Urothelium cell line (cell line): Measurements from ENCODE around the gene LCAT.
"Not testable (repeated sequence)": the region's sequence is repeated elsewhere in the genome, so short reads cannot be mapped to it uniquely, and the experiment has no call there.

Experiments used
- DNase-seq: peaks from one replicate; pipeline ENCODE4 v3.0.0; 2011; ENCODE audit warnings: low spot score, mixed read lengths
- FAIRE-seq: peaks from 2 replicates; lab custom pipeline; 2011; peaks lifted over from hg19 to GRCh38; lab: Jason Lieb, UNC

The LCAT gene

DNA sequence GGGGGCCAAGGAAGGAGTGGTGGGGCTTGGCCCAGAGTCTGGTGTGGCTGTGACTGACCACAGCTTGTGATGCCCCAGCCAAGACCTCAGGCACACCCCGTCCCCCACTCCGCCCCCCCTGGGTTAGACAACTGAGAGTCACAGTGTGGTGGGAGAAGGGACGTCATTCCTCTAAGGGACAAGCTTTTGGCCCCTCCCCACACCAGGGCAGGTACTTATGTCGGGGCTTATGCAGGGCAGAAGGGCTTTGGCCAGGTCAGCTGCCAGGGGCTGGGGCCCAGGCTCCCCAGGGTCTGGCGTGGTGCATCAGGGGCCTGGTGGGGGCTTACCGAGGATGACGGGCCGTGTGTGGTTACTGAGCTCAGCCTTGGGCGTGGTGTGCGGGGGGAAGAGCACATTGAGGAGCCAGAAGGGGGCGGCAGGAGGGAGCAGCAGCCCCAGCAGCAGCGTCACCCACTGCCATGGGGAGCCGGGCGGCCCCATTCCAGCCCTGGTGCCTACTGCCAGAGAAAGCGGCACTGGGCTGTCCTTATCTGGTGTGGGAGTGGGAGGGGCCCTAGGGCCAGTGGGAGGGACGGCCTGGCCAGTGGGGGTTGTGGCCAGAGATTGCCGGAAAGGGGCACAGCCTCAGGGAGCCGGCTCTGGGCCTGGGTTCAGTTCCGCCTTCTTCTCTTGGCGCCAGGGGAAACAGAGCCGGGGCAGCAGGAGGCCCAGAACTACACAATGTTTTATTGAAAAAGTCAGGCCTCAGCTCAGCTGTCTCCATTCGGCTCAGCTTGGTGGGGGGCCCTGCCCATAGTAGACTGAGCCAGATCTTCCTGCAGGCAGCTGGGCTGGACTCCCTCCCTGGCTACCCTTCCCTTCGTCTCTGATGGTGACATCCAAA, at the start of gene LCAT:
LCAT (minus strand) TSS at position 502 of the 886 bp plus-strand sequence; CDS start at position 483, 19 bp downstream.
- no peak for FAIRE-seq
- DNase-seq = no peak

GRCh38 chr16:67993207-67994039, 49.5 kb upstream of the LCAT start:
- no peak for FAIRE-seq

GRCh38 chr16:67992661-67993206, 48.8 kb upstream of the LCAT start:
- DNase-seq (no peak), FAIRE-seq (no peak)

More at GRCh38 chr16:67993207-67994039, 49.5 kb upstream of the LCAT start:
- peak; percentile 89 for DNase-seq

DNA sequence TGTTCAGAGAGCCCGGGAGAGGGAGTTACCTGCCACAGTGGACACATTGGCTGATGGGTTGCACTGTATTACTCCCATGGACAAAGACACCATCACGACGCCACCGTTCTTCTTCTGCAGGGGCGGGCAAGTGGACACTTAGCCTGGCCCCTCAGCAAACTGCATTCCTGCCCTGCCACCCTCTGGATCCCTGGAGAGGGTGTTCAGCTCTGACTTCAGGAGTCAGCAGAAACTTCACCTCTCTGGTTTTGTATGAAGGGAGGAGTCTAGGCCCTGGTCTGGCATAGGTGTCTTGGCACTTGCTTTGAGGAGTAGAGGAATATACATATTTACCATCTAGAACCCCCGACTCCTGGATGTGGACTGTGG, 46.1 kb upstream of the LCAT start:
- FAIRE-seq (no peak), DNase-seq (no peak)

- FAIRE-seq (no peak), DNase-seq (no peak)
These were observed 45.5 kb upstream of the LCAT start for GRCh38 chr16:67989322-67990017.

GRCh38 chr16:67988675-67989074, 44.8 kb upstream of the LCAT start:
- DNase-seq (no peak), FAIRE-seq (no peak)

DNA sequence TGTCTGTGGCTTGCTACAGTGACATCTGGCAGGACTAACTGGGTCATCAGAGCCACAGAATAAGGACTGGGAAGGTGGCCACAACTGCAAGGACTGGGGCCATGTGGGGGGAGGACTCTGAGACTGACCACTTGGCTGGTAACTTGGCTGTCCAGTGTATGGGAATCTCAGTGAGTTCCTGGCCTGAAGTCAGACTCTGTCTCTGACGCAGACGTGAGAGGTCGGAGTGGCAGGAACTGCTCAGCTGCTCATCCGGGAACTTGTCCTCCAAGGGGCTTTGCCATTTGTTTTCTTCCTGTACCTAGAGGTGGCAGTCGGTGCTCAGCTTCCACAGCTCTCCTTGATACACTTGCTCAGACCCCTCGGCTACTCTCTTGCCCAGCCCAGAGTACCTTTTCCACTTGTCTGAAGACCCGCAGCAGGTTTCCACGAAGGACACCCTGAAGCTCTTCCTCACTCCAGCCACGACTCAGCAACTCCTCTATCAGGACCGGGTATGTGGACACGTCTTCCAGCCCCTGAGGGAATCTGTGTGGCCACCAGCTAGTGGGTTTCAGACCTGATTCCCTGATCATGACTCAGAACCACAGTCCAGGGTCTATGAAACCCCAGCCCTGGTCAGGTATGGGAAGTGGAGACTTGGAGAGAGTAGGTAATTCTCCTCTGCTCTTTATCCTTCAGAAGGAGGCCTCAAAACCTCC, 43.7 kb upstream of the LCAT start:
- DNase-seq = no peak
- FAIRE-seq = no peak

DNA sequence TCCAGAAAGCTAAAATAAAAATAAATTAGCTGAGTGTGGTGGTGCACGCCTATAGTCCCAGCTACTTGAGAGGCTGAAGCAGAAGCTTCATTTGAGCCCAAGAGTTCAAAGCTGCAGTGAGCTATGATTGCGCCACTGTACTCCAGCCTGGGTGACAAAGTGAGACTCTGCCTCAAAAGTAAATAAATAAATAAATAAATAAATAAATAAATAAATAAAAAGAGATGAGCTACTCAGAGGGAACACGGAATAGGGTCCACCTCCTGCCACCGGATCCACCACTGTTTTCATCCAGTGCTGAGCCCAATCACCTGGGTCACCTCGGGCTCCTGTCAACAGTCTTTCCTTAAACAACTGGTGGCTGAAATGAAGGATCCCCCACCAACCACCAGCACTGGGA, 43.0 kb upstream of the LCAT start:
- FAIRE-seq = no peak
- DNase-seq = no peak

DNA sequence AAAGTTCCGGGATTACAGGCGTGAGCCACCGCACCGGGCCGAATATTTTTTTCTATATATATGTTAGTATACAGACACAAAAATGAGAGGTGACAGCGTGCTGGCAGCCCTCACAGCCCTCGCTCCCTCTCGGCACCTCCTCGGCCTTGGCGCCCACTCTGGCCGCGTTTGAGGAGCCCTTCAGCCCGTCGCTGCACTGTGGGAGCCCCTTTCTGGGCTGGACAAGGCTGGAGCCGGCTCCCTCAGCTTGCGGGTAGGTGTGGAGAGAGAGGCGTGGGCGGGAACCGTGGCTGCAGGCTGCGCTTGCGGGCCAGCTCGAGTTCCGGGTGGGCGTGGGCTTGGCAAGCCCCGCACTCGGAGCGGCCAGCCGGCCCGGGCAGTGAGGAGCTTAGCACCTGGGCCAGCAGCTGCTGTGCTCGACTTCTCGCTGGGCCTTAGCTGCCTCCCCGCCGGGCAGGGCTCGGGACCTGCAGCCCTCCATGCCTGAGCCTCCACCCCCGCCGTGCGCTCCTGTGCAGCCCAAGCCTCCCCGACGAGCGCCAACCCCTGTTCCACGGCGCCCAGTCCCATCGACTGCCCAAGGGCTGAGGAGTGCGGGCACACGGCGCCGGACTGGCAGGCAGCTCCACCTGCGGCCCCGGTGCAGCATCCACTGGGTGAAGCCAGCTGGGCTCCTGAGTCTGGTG, 38.2 kb upstream of the LCAT start:
- DNase-seq (no peak), FAIRE-seq (no peak)

GRCh38 chr16:67979955-67980678, 36.2 kb upstream of the LCAT start, which contains the start of gene DPEP3:
Gene DPEP3, minus strand, starts transcription at chr16:67980499. Its CDS starts 119 bp downstream, at chr16:67980380.
- no peak for DNase-seq
- no peak for FAIRE-seq

GRCh38 chr16:67977469-67978227, 33.7 kb upstream of the LCAT start:
- FAIRE-seq (no peak), DNase-seq (no peak)

DNA sequence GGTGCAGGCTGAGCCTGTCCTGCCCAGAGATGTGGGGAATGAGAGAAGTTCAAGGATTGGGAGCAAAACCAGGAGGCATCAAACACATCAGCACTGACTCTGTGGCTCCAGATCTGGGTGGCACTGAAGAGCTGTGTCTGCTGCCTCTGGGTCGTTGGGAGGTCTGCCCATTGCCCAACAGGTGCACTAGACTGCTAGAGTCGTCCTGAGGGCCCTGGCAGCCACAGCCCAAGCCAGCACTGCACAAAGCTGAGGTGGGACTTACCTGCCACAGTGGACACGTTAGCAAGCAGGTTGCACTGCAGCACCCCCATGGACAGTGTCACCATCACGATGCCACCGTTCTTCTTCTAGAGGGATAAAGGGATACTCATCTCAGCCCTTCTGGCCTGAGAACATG, 33.1 kb upstream of the LCAT start:
- FAIRE-seq (no peak), DNase-seq (no peak)

DNA sequence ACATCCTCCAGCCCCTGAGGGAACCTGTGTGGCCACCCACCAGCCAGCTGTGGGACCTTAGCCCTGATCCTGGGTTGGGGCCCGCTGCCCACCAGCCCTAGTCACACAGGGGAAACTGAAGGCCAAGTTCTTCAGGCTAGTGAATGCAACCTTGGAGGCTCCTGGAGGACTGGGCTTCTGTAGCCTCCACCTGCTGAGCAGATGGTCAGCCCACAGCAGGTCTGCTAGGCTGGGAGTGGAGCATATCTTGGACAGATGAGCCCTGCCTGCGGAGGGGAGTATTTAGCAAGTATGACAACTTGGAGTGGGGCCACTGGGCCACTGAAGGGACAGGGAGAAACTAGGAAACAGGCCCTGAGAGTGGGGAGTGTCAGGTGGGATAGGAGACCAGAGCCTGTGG, 32.3 kb upstream of the LCAT start:
- DNase-seq (no peak), FAIRE-seq (no peak)

- no peak for FAIRE-seq
- DNase-seq = no peak
These were observed 31.6 kb upstream of the LCAT start for GRCh38 chr16:67975321-67976105.

- DNase-seq, FAIRE-seq: not testable (repeated sequence)
These were observed 28.4 kb upstream of the LCAT start for GRCh38 chr16:67972285-67972684.

DNA sequence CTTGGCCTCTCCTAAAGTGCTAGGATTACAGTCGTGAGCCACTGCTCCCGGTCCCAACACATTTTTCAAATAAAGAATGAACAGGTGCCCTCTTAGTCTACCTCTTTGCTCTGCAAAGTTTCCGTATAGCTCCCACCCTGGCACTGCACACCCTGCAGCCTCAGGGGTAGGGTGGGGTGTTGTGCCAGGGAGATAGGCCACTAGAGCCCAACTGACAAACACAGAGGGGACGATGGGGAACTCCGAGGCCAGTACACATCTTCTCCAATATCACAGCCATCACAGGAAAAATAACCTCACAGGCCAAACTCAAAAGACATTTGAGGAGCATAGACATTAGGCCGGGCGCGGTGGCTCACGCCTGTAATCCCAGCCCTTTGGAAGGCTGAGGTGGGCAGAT, 27.2 kb upstream of the LCAT start:
- DNase-seq = no peak
- FAIRE-seq = no peak

- FAIRE-seq = no peak
These were observed 25.5 kb upstream of the LCAT start for GRCh38 chr16:67969254-67970039.

More at GRCh38 chr16:67969254-67970039, 25.5 kb upstream of the LCAT start:
- DNase-seq = no peak
